HG03108 (cell line): ENCODE data around the gene CDC42EP4.
"Not testable (repeated sequence)": the region's sequence is repeated elsewhere in the genome, so short reads cannot be mapped to it uniquely, and the experiment has no call there.

Source experiments
- ATAC-seq: cut with Tn5 transposase; IDR thresholded peaks from one replicate; pipeline ENCODE4 v1.9.1; 2021; ENCODE audit warnings: moderate library complexity; ENCODE audit not compliant: unreplicated experiment

Gene CDC42EP4

GRCh38 chr17:73281928-73282327 is 29.9 kb downstream of the CDC42EP4 start:
- ATAC-seq = peak; percentile 74

GRCh38 chr17:73280191-73280590 is 31.6 kb downstream of the CDC42EP4 start:
- no peak for ATAC-seq

GRCh38 chr17:73279704-73280103 is 32.1 kb downstream of the CDC42EP4 start:
- no peak for ATAC-seq

- ATAC-seq = no peak
These were observed 33.0 kb downstream of the CDC42EP4 start for GRCh38 chr17:73278465-73279453.

- no peak for ATAC-seq
These were observed 33.7 kb downstream of the CDC42EP4 start for GRCh38 chr17:73278049-73278464.

GRCh38 chr17:73274490-73274889 is 37.3 kb downstream of the CDC42EP4 start:
- no peak for ATAC-seq

- ATAC-seq = no peak
These were observed 38.9 kb downstream of the CDC42EP4 start for GRCh38 chr17:73272906-73273218.

- peak; percentile 76 for ATAC-seq
These were observed 40.7 kb downstream of the CDC42EP4 start for GRCh38 chr17:73271072-73271471.

- no peak for ATAC-seq
These were observed 42.0 kb downstream of the CDC42EP4 start for GRCh38 chr17:73269791-73270190.

- ATAC-seq = no peak
These were observed 42.5 kb downstream of the CDC42EP4 start for GRCh38 chr17:73269329-73269615.

- no peak for ATAC-seq
These were observed 43.0 kb downstream of the CDC42EP4 start for GRCh38 chr17:73268582-73269328.

- ATAC-seq = no peak
These were observed 43.9 kb downstream of the CDC42EP4 start for GRCh38 chr17:73267648-73268537.

GRCh38 chr17:73266796-73267195 is 45.0 kb downstream of the CDC42EP4 start:
- no peak for ATAC-seq

- no peak for ATAC-seq
These were observed 45.9 kb downstream of the CDC42EP4 start for GRCh38 chr17:73265646-73266640.

GRCh38 chr17:73264448-73264847 is 47.4 kb downstream of the CDC42EP4 start:
- ATAC-seq = not testable (repeated sequence)

GRCh38 chr17:73262676-73263642 is 48.8 kb downstream of the CDC42EP4 start:
- no peak for ATAC-seq

- no peak for ATAC-seq
These were observed 49.7 kb downstream of the CDC42EP4 start for GRCh38 chr17:73261952-73262675.

GRCh38 chr17:73261617-73261951 is 50.2 kb downstream of the CDC42EP4 start, which contains the start of gene CPSF4L:
CPSF4L (minus strand) TSS chr17:73261880; CDS start chr17:73261818, 62 bp downstream.
- no peak for ATAC-seq
